HEK293T (cell line): ENCODE measurements around the gene DIAPH3.

Experiments used
- CTCF ChIA-PET: fragments of 350-600 bp; formaldehyde crosslinking; extraction: SDS; loops from one replicate; lab custom pipeline; 2021; ENCODE audit warnings: antibody characterized with exemption, inconsistent platforms; lab: Yijun Ruan, JAX
- POLR2A ChIA-PET: fragments of 350-600 bp; formaldehyde crosslinking; extraction: SDS; loops from one replicate; lab custom pipeline; 2020; ENCODE audit warnings: antibody characterized with exemption, inconsistent platforms; lab: Yijun Ruan, JAX
- DNase-seq: peaks from one replicate; pipeline ENCODE4 v3.0.0; 2012; ENCODE audit warnings: mixed read lengths; ENCODE audit errors: extremely low spot score
- ARNT ChIP-seq: fragments of 450-650 bp; IDR thresholded peaks from 2 replicates; pipeline ENCODE4 v1.6.1; 2017; ENCODE audit warnings: mild to moderate bottlenecking
- BHLHE40 ChIP-seq: fragments of 450-650 bp; IDR thresholded peaks from 2 replicates; pipeline ENCODE4 v1.6.1; 2016; ENCODE audit warnings: mild to moderate bottlenecking, moderate library complexity, borderline replicate concordance
- CTBP1 ChIP-seq: fragments of 450-650 bp; IDR thresholded peaks from 2 replicates; pipeline ENCODE4 v1.6.1; 2016; ENCODE audit warnings: borderline replicate concordance
- ELF4 ChIP-seq: fragments of 450-650 bp; IDR thresholded peaks from 2 replicates; pipeline ENCODE4 v1.6.1; 2017; ENCODE audit warnings: antibody characterized with exemption
- FOXA1 ChIP-seq: fragments of 450-650 bp; IDR thresholded peaks from 2 replicates; pipeline ENCODE4 v1.6.1; 2016; ENCODE audit warnings: mild to moderate bottlenecking
- FOXK2 ChIP-seq: fragments of 450-650 bp; IDR thresholded peaks from 2 replicates; pipeline ENCODE4 v1.6.1; 2016; ENCODE audit warnings: mild to moderate bottlenecking
- FOXM1 ChIP-seq: fragments of 450-650 bp; IDR thresholded peaks from 2 replicates; pipeline ENCODE4 v1.6.1; 2017; ENCODE audit warnings: mild to moderate bottlenecking, borderline replicate concordance
- HDGF ChIP-seq: fragments of 450-650 bp; IDR thresholded peaks from 2 replicates; pipeline ENCODE4 v1.6.1; 2017; ENCODE audit warnings: antibody characterized with exemption, borderline replicate concordance
- L3MBTL2 ChIP-seq: fragments of 450-650 bp; conservative IDR thresholded peaks from 2 replicates; pipeline ENCODE4 v1.6.1; 2016; ENCODE audit warnings: mild to moderate bottlenecking
- LEF1 ChIP-seq: fragments of 450-650 bp; IDR thresholded peaks from 2 replicates; pipeline ENCODE4 v1.6.1; 2017; ENCODE audit warnings: mild to moderate bottlenecking, borderline replicate concordance
- NFRKB ChIP-seq: fragments of 450-650 bp; IDR thresholded peaks from 2 replicates; pipeline ENCODE4 v1.6.1; 2016; ENCODE audit warnings: mild to moderate bottlenecking, moderate library complexity
- PKNOX1 ChIP-seq: fragments of 450-650 bp; IDR thresholded peaks from 2 replicates; pipeline ENCODE4 v1.6.1; 2016
- SP1 ChIP-seq: fragments of 450-650 bp; IDR thresholded peaks from 2 replicates; pipeline ENCODE4 v1.6.1; 2017
- SUZ12 ChIP-seq: fragments of 450-650 bp; IDR thresholded peaks from 2 replicates; pipeline ENCODE4 v1.6.1; 2016; ENCODE audit warnings: mild to moderate bottlenecking
- TARDBP ChIP-seq: fragments of 450-650 bp; IDR thresholded peaks from 2 replicates; pipeline ENCODE4 v1.6.1; 2016
- ZNF384 ChIP-seq: fragments of 450-650 bp; IDR thresholded peaks from 2 replicates; pipeline ENCODE4 v1.6.1; 2016

The DIAPH3 gene

GRCh38 chr13:59931621-59932020 is 232.1 kb downstream of the DIAPH3 start:
- ChIA-PET CTCF (no interaction called here), POLR2A (no interaction called here)
- DNase-seq: no peak
- TF ChIP-seq ZNF384 (no peak), CTBP1 (no peak)

GRCh38 chr13:59924256-59924655 is 239.5 kb downstream of the DIAPH3 start:
- TF ChIP-seq SP1 (no peak), TARDBP (no peak)
- DNase-seq: no peak
- CTCF ChIA-PET: no interaction called here
- POLR2A ChIA-PET: no interaction called here

- no peak for DNase-seq
- CTCF ChIA-PET: no interaction called here
- POLR2A ChIA-PET: no interaction called here
- no peak for TF ChIP-seq SUZ12
- no peak for TF ChIP-seq L3MBTL2
- TF ChIP-seq NFRKB: no peak
- TF ChIP-seq FOXA1: no peak
- TF ChIP-seq FOXK2: no peak
- TF ChIP-seq ARNT: no peak
- TF ChIP-seq CTBP1: no peak
- no peak for TF ChIP-seq HDGF
- no peak for TF ChIP-seq BHLHE40
- no peak for TF ChIP-seq ZNF384
- no peak for TF ChIP-seq FOXM1
- TF ChIP-seq ELF4: no peak
- TF ChIP-seq TARDBP: no peak
- no peak for TF ChIP-seq LEF1
- TF ChIP-seq SP1: no peak
- no peak for TF ChIP-seq PKNOX1
Measured at GRCh38 chr13:59915252-59915651, 248.5 kb downstream of the DIAPH3 start.

- ChIA-PET POLR2A (no interaction called here), CTCF (interaction anchor here (0.6 kb wide), 2 partner anchors 25 to 156 kb away, joined by 3 read pairs; no protein-coding TSS in a partner anchor)
- no peak for DNase-seq
- TF ChIP-seq PKNOX1: no peak
- TF ChIP-seq TARDBP: no peak
- TF ChIP-seq FOXM1: no peak
- no peak for TF ChIP-seq ZNF384
- no peak for TF ChIP-seq ELF4
- no peak for TF ChIP-seq CTBP1
- no peak for TF ChIP-seq HDGF
- no peak for TF ChIP-seq FOXA1
- TF ChIP-seq SUZ12: no peak
Measured at GRCh38 chr13:59914556-59914955, 249.2 kb downstream of the DIAPH3 start.

- CTCF ChIA-PET: interaction anchor here (0.8 kb wide), 1 partner anchor 12 kb away, joined by 3 read pairs; no protein-coding TSS in a partner anchor
- POLR2A ChIA-PET: no interaction called here
- DNase-seq: peak; percentile 11
- no peak for TF ChIP-seq L3MBTL2
- no peak for TF ChIP-seq ZNF384
- no peak for TF ChIP-seq NFRKB
- TF ChIP-seq LEF1: no peak
- no peak for TF ChIP-seq ARNT
- TF ChIP-seq PKNOX1: no peak
- TF ChIP-seq ELF4: no peak
- TF ChIP-seq SUZ12: no peak
- no peak for TF ChIP-seq TARDBP
- no peak for TF ChIP-seq FOXK2
- TF ChIP-seq HDGF: no peak
- no peak for TF ChIP-seq FOXM1
- TF ChIP-seq BHLHE40: no peak
- TF ChIP-seq FOXA1: no peak
- TF ChIP-seq CTBP1: no peak
Measured at GRCh38 chr13:59906413-59907049, 257.2 kb downstream of the DIAPH3 start.

GRCh38 chr13:59901191-59901590 is 262.5 kb downstream of the DIAPH3 start:
- no peak for DNase-seq
- ChIA-PET CTCF (no interaction called here), POLR2A (no interaction called here)
- TF ChIP-seq BHLHE40: no peak
- TF ChIP-seq FOXK2: no peak
- no peak for TF ChIP-seq ELF4
- TF ChIP-seq HDGF: no peak
- TF ChIP-seq NFRKB: no peak
- TF ChIP-seq LEF1: no peak
- TF ChIP-seq CTBP1: no peak
- TF ChIP-seq SUZ12: no peak
- TF ChIP-seq FOXM1: no peak
- no peak for TF ChIP-seq ZNF384

- no peak for DNase-seq
- POLR2A ChIA-PET: no interaction called here
- TF ChIP-seq ARNT: no peak
- no peak for TF ChIP-seq ZNF384
- no peak for TF ChIP-seq FOXM1
- no peak for TF ChIP-seq CTBP1
- no peak for TF ChIP-seq L3MBTL2
- TF ChIP-seq HDGF: no peak
- TF ChIP-seq FOXA1: no peak
- TF ChIP-seq BHLHE40: no peak
- TF ChIP-seq LEF1: no peak
- no peak for TF ChIP-seq PKNOX1
- TF ChIP-seq SP1: no peak
- TF ChIP-seq SUZ12: no peak
- CTCF ChIA-PET: no interaction called here
Measured at GRCh38 chr13:59898066-59898465, 265.7 kb downstream of the DIAPH3 start.
